IPS-NIHi11 (cell line): ENCODE data around the gene PFN3.

Experiments used
- DNase-seq: peaks from one replicate; pipeline ENCODE4 v3.0.0; 2012; ENCODE audit warnings: mixed read lengths, low spot score

PFN3 gene

GRCh38 chr5:177399997-177400868 is at the start of gene PFN3:
Gene PFN3 (minus strand): TSS chr5:177400661. CDS start chr5:177400576, 85 bp downstream.
- peak; percentile 63 for DNase-seq

- no peak for DNase-seq
These were observed 48.9 kb upstream of the PFN3 start for GRCh38 chr5:177449140-177450061.

GRCh38 chr5:177448244-177448950 is 47.9 kb upstream of the PFN3 start:
- DNase-seq: no peak

GRCh38 chr5:177447611-177448243 is 47.3 kb upstream of the PFN3 start:
- peak; percentile 69 for DNase-seq

- peak; percentile 83 for DNase-seq
These were observed 46.7 kb upstream of the PFN3 start for GRCh38 chr5:177447066-177447610.

- peak; percentile 91 for DNase-seq
These were observed 46.0 kb upstream of the PFN3 start, which contains the start of gene PRR7 for GRCh38 chr5:177446200-177447065. Gene PRR7 (plus strand): TSS chr5:177446814. CDS start chr5:177455068, 8,254 bp downstream.

GRCh38 chr5:177445917-177446199 is 45.4 kb upstream of the PFN3 start:
- no peak for DNase-seq

GRCh38 chr5:177445052-177445916 is 44.8 kb upstream of the PFN3 start:
- no peak for DNase-seq

- DNase-seq: no peak
These were observed 43.9 kb upstream of the PFN3 start for GRCh38 chr5:177444106-177445051.

- no peak for DNase-seq
These were observed 42.9 kb upstream of the PFN3 start for GRCh38 chr5:177443144-177443983.

- no peak for DNase-seq
These were observed 41.8 kb upstream of the PFN3 start for GRCh38 chr5:177442066-177442826.

GRCh38 chr5:177440990-177441780 is 40.7 kb upstream of the PFN3 start:
- no peak for DNase-seq

- no peak for DNase-seq
These were observed 39.9 kb upstream of the PFN3 start for GRCh38 chr5:177440211-177440989.

- no peak for DNase-seq
These were observed 39.1 kb upstream of the PFN3 start for GRCh38 chr5:177439518-177440053.

- no peak for DNase-seq
These were observed 38.0 kb upstream of the PFN3 start for GRCh38 chr5:177438468-177438867.
